Measurements from ENCODE around the gene REEP3.
A peak's percentile ranks its signal among the peaks of the same experiment; 100 is the strongest.
"Not testable (repeated sequence)": the region's sequence is repeated elsewhere in the genome, so short reads cannot be mapped to it uniquely, and the experiment has no call there.

REEP3 gene

DNA sequence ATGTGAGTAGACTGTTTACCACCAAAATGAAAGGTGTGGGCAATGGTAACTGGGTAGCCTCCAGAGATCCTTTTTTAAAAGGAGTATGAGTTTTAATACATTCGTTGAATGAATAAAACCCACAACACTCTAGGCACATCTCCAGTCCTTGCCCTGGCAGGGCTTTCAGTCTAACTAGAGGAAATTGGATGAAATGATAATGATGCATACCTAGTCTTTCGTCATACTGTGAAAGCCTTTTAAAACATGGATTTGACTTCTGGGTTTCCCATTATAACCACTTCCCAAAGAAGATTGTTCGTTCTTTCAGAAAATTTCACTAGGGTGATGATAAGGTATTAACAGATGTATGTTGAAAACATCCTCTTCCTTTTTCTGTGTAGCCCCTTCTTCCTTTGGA, 110.8 kb downstream of the REEP3 start:
- no peak for DNase-seq

DNA sequence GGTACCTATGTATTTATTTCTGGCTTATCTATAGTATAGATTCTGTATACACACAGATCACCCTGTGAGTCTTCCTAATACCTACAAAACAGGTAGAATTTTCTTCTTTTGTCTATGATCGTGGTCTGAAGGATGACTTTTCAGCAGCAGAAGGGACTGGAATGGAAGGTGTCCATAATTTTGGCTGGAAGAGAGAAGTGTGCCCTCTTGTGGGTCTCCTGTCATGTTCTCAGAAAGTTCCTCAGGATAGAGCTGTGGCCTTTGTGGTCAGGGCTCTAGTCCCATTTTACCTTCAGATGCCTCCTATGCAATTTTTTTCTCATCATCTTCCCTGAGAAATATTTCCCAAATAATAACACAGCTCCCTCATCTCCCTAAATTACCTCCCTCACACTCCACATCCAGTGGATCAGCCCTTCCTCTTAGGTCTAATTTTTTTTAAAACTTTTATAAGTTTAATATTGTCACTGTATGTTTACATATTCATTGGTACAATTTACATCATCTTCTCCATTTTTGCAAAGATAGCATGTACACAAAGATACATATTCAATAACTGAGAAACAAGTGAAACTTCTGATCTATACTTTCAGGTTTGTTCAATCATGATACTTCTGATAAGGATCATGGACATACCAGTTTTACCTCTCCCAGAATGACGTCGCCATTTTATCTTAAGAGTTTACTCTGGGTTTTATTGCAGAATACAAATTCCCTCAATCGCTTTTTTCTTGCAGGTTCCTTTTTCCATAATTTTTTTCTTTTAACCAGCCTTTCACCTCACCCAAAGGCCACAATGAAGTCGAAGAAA, 112.7 kb downstream of the REEP3 start:
- DNase-seq: peak; percentile 17

DNA sequence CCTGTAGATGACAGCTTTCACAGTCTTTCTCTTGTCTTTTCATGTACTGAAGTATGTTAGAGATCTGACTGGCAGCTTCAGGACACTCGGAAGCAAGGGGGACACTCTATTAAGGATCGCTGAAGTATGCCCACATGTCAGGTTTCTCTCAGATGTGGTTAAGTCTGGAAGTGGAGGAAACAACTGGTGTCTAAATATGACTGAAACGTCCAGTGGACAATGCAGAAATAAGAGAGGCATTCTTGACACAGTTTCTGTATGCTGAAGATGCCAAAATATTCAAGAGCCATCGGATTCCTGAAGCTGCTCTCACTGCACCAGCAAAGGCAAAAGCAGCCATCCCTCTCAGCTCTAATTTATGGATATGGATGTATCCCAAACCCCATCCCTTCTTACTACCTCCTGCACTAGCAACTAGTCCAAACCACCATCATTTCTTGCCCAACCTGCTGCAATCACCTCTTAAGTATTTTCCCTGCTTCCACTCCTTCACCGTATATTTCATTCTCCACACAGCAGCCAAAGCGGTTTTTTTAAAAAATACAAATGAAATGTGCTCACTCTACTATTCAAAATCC, 113.4 kb downstream of the REEP3 start:
- no peak for DNase-seq

DNA sequence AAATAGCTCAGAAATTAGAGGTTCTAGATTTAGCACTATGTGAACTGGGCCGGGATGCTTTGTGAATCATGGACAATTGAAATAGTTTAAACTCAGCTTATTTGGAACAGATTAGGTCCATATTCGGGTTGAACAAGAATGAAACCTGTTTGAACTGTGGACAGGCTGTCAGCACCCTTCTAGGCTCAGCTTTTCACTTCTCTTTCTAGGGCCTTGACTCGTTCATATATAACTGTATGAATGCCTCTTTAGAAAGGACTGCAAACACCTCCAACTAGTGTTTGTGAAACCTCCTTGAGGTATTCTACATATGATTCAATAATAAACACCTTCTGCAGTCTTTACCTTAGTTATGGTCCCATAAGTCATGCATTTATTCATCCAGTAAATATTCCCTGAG, 115.6 kb downstream of the REEP3 start:
- no peak for DNase-seq

DNA sequence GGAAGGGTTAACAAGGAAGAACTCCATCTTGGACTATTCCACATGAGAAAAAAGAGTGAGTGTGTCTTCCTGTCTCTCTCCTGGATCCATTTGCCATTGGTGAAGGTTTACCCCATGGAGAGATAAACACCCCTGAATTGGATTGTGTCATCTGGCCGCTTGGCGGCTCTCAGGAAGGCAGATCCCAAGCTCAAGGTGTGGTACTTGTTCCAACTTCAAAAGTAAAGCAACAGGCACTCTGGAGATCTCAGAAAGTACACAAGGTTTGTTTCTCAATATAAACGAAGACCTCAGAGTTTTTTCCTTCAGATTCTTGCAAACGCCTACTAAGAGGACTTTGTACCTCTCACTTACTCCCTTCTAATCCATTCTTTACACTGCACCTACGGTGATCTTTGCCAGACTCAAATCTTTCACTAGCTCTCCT, 116.7 kb downstream of the REEP3 start:
- DNase-seq: no peak

DNA sequence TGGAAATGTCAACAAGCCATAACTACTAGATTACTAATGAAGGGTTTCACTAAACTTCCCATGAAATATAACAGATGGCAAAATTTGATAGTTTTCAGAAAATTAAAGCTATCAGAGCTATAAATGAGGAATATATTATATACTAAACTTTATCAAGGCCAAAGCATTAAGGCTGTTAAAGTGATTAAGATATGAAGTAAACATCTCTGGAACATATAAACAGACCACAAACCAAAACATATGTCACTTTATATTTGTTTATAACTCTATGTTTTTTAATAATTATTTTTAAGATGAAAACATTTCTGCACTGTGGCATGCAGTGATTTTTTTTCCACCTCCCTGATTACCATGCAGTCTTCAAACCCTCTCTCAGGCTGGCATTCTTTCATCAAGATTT, 120.2 kb downstream of the REEP3 start:
- DNase-seq: no peak

DNA sequence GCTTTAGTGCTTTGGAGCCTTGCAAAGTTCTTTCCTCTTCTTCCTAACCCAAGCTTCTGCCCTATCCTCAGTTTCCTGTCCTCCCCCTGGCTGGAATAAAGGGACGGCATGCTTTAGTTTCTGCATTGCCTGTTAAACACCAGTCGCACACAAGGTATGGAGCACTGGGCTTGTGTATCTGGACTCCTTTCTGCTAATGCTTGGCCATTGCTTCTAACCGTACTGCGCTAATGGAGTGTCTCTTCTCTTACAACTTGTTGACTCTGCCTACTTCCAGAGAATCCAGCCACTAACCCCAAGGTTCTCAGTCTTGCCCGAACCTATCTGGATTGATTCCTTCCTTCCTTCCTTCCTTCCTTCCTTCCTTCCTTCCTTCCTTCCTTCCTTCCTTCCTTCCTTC, 120.6 kb downstream of the REEP3 start:
- DNase-seq: no peak

DNA sequence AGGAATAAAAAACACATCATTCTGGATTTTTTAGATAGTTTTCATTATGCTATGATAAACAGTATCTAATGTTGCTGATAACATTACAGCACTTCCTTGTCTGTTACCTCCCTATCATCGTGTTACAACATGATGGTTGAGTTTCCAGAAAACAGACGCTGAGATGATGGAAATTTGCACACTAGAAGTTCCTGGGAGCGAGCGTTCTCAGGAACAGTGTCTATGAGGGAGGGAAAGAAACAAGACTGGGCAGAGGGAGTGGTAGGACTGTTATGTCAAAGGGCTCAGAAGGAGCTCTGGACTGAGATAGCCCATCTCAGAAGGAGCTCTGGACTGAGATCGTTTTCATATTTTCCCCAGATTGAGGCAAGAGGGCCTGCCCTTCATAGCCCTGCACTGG, 121.6 kb downstream of the REEP3 start:
- no peak for DNase-seq

DNA sequence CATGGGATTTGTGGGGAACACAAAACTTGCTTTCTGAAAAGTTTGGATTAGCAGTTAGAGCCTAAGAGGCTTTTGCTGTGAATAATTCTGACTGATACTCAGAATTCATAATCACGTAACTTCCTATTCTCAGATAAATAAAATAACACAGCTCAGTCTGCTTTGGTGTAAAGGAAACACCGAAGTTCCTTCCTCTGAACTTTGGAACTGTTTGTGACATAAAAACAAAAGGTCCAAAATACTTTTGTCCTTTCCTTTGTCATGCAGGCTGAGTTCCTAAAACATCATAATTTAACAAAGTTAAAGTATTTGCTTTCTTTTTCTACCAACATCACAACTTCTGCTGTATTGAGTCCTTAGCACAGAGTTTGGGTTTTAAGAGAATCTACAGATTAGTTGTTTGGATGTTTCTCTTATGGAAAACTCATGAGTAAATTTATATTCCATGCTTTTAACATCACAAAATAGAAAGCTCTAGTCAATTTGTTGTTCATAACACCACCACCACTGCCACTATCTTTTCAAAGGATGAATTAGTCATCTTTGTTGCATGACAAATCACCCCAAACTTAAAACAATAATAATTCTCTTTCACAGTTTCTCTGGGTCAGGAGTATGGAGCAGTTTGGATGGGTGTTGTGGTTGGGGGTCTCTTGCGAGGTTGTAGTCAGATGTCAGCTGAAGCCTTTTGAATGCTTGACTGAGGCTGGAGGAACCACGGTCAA, 123.4 kb downstream of the REEP3 start:
- DNase-seq: no peak

DNA sequence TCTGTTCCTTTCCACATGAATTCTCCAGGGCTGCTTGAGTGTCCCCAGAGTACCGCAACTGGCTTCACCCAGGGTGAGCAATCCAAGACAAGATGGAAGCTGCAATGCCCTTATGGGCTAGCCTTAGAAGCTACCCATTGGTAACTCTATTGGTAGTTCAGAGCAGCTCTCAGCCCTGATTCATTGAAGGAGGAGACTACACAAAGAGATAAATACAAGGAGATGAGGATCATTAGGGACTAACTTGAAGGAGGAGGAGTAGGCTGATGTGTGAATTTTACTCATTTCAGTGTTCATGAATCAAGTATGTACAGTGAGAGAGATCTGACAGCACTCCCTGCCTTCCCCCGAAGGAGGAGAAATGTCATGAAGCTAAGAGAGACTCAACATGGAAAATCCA, 124.0 kb downstream of the REEP3 start:
- DNase-seq: no peak

DNA sequence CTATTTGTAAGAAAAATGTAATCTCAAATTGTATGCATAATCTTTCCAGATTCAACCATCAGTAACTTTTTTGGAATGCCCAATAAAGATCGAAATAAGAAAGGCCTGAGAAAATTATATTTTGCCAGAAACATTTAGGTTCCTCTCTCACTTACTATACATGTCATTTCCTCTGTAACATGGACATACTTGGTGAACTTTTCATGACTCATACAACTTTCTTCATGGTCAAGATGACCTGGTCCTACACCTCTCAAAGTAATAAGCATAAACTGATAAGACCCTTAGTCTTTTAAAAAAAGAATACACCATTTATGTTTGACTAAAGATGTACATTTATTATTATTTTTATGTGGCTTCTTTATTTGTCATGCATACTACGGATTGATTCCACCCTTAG, 125.3 kb downstream of the REEP3 start:
- no peak for DNase-seq

DNA sequence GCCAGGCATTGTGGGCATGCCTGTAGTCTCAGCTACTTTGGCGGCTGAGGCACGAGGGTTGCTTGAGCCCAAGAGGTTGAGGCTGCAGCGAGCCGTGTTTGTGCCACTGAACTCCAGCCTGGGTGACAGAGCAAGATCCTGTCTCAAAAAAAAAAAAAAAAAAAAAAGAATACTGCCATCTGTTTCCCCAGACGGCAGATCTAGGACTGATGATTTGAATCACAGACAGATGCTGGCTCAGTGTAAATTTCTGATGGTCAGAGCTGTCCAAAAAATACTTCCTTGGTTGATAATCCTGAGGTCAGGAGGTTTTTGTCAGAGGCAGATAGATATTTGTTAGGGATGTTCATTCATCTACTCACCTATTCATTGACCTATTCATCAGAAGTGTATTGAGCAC, 130.7 kb downstream of the REEP3 start:
- peak; percentile 69 for DNase-seq

DNA sequence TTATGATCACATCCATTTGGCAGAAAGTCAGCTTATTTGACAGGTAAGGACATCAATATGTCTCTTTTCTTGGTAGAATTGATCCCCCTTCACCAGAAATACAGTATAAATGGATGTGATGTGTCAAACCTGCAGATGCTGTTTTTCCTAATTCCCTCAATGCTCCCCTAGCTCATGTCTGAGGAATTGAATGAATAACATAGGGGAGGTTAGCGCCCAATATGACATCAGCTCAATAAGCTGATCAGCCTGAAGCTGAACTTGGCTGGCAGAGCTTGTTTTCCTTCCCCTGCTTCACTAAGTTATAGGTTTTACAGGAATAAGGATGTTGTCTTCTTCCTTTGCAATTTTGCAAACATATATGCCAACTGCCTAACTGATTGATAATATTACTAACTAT, 132.5 kb downstream of the REEP3 start:
- no peak for DNase-seq

DNA sequence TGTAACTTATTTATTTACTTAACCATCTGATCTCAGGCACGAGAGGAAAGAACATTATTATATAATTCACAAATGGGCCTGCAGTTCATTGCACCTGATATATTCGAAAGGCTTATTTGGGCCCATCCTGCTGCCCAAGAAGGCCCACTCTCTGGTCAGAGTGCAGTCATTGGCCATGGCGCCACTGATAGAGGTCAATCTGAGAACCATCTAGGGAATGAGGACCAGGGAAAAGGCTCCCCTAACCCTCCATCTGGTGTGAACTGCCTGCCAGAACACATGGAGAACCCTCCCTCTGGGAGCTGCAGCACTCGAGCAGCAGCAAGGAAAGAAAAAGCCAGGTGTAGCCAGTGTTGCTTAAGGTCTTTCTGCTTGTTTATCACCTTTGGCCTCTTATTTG, 136.6 kb downstream of the REEP3 start:
- peak; percentile 72 for DNase-seq

DNA sequence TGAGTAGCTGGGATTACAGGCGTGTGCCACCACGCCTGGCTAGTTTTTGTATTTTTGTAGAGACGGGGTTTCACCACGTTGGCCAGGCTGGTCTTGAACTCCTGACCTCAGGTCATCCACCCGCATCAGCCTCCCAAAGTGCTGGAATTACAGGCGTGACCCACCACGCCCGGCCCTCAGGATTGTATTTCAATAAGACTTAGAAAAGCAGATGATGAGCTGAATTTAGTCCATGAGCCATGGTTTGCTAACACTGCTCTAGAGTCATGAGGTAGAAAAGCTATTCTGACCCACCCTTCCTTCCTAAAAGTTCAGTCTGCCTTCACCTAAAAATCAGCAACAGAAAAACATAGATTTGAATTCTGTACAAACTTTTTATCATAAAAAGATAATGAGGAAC, 139.7 kb downstream of the REEP3 start:
- DNase-seq: not testable (repeated sequence)

DNA sequence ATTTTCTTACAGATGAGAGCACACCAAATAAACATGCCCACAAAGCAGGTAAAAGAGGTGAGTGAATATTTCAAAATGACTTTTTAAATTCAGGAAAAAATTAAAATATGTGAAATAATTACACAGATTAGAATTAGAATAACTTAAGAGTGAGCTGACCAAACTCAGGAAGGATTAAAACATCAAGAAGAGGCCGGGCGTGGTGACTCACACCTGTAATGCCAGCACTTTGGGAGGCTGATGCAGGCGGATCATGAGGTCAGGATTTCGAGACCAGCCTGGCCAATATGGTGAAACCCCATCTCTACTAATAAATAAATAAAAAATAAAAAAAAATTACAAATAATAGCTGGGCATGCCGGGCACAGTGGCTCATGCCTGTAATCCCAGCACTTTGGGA, 140.1 kb downstream of the REEP3 start:
- no peak for DNase-seq

DNA sequence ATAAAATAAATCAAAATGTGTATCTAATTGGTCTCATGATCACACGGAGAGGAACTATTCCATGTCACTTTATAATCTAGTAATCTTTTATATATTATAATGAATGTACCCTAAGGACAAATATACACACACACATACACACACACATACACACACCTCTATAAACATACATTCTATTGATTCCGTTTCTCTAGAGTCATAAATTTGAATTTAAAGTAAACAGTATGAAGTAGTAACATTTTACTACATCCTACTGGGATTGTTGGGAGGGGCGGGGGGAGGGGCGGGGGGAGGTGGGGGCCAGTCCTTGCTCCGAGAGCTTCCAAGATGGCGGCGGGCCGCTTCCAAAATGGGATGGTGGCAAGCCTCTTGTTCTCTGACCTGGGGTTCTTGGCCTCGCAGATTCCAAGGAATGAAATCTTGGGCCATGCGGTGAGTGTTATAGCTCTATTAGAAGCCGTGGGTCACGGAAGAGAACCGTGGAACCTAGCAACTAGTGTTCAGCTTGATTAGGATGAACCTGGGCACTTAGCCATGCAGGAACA, 143.2 kb downstream of the REEP3 start:
- DNase-seq: no peak

DNA sequence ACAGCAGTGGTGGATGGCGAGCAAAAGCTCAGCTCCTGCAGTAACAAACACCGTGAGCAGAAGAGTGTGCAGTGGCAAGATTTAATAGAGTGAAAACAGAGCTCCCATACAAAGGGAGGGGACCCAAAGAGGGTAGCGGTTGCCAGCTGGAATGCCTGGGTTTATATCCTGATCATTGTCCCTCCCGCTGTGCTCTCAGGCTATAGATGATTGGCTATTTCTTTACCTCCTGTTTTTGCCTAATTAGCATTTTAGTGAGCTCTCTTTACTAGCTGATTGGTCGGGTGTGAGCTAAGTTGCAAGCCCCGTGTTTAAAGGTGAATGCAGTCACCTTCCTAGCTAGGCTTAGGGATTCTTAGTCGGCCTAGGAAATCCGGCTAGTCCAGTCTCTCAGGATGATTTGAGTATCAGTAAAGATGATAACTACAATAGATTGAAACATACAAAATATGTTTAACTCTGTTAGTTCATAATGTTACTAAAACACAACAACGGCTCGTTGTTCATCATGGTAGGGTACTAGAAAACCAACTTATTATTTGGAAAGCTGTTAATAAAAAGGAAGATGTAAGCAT, 143.9 kb downstream of the REEP3 start:
- DNase-seq: not testable (repeated sequence)

DNA sequence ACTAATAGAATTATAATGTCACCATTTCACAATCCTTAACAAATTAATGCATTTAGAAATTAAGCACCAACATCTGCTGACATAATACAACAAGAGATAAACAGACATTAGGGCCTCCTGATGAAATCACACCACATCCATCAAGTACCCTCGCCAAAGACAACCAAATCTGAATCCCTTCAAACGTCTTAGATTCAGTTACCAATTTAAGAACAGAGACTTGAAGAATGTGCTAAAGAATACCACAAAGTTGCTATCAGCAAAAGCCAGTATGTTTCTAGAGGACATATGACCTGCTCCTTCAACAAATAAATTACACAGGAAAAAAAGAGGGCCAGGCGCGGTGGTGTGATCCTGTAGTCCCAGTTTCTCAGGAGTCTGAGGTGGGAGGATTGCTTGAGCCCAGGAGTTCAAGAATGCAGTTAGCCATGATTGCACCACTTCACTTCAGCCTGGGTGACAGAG, 144.5 kb downstream of the REEP3 start:
- DNase-seq: no peak

DNA sequence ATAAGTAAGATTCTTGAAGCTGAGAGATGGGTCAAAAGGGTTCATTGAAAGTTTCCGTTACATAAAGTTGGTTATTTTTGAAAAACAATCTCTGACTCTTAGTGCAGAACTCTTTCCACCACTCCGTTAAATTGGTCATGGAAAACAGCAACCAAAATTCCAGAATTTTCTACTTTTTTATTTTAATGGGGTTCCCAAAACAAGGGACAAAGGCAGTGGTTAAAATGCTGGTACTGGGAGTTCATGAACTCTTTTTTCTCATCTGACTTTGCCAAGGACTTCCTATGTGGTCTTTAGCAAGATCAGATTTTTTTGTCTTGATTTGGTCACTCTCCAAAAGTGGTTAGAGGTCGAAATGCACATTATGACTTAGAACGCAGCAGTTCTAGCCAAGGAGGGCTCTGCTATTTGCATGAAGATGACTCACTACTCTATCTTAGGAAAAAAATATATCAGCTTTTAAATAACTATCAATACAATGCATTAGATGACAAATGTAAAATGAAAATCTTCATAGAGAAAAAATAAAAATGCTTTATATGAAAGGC, 145.7 kb downstream of the REEP3 start:
- no peak for DNase-seq

DNA sequence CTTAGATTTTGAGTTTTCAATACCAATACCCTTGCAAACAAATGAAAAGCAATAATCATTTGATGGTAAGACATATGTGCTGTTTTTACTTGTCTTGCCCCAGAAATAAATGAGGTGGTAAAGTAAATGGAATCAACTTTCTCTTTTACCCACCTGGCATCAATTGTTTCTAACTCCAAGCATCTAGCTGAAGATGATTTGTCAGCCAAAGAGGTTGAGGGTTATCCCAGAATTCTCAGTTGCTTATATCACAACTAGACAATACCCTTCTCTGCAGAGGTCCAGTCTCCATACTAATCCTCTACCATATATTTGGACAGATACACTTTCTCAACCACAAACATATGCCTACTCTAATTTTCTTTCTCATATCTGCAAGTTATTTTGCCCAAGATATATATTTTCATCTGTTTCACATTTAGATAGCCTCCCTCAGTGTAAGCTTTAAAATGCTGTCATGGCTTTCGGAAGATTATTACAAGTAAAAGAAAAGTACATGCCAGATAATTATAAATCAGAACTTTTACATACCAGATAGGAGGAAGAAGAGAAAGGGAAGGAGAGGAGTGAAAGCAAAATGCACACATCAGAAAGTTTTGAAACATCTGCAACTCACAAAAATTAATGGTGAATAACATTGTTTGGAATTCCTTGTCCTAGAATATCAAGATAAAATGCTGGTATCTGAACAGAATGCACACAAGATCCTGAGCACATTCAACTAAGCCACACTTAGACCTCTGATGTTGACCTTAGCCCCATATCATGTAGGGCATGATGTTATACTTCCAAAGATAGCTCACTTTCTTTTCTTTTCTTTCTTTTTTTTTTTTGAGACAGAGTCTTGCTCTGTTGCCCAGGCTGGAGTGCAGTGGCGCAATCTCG, 146.6 kb downstream of the REEP3 start:
- DNase-seq: no peak

DNA sequence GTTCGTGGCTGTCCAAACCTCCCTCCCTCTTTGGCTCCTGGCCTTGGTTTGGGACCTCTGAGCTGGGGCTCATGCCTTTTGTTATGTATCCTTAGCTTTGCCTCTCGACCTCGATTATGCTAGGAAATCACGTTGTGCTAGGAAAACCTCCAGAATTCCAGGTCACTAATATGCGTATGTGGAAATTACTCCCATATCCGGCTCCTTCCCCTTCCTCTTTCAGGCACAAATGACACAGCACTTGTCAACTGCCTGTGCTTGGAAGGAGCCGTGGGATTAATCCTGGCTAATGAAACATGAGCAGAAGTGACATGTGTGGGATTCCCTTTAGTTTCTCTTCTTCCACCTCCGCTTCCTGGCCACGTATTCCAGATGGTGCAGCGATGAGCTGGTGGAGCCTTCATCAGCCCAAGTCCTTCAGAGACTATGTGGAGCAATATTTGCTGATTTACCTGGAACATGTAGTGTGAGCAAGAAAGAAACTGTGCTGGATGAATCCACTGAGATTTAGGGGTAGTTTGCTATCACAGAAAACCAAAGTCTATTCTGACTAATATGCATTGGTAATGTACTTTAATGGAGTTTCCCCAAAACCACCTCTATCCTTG, 149.2 kb downstream of the REEP3 start:
- DNase-seq: peak; percentile 68
